ENCODE results near the gene DNAJC5. TPM values are rescaled to one million over a fixed set of nuclear protein-coding genes. Genes with fewer than 3 reads are reported as not detected.
"Not testable (repeated sequence)": the region's sequence is repeated elsewhere in the genome, so short reads cannot be mapped to it uniquely, and the experiment has no call there.

The DNAJC5 gene
- total RNA-seq, 2 experiments from 2014 or later, result 33.7 to 33.8 TPM

DNA sequence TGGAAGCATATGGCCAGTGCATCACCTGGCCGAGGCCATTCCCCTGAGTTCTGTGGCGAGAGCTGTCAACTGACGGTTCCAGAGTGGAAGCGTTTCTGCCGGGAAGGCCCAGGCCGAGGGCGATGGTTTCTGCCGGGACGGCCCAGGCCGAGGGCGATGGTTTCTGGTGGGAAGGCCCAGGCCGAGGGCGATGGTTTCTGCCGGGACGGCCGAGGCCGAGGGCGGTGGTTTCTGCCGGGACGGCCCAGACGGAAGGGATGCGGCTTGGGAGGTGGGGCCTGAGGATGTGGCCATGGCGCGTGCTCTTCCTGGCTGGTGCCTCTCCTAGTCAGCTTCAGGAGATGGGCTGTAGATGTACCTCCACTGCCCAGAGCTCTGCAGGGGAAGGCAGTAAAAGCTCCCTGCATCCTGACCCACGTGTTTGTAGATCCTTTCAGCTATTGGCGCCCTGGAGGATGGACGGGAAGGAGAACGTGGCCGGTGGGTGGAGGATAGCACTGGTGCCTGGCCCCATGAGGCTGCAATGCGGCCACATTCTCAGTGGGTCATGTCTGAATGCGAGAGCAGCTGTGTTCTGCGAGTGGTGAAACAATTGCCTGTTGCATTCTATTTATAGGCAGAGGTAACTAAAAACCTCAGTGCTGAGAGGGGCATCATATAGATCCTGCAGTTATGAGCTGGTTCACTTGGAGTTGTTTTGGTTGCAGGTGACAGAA, 17.0 kb upstream of the DNAJC5 start:
- Mint-ChIP-seq H3K36me3 (peaks cover 32% of the 10 kb centered on the region), H3K4me3 (no peak overlapping the region), H3K27me3 (no peaks in the 10 kb centered on the region), H3K27ac (no peak overlapping the region), H3K9me3 (no peaks in the 10 kb centered on the region), H3K4me1 (ENCODE audit: low read depth) (peaks cover 10% of the 10 kb centered on the region)
- ChIA-PET CTCF (interaction anchor here (1.1 kb wide), 1 partner anchor 161 kb away, joined by 3 read pairs; no protein-coding TSS in a partner anchor), POLR2A (no interaction called here)
- no peak for DNase-seq
- intact Hi-C loops (cut with micrococcal nuclease), result no loop called here

DNA sequence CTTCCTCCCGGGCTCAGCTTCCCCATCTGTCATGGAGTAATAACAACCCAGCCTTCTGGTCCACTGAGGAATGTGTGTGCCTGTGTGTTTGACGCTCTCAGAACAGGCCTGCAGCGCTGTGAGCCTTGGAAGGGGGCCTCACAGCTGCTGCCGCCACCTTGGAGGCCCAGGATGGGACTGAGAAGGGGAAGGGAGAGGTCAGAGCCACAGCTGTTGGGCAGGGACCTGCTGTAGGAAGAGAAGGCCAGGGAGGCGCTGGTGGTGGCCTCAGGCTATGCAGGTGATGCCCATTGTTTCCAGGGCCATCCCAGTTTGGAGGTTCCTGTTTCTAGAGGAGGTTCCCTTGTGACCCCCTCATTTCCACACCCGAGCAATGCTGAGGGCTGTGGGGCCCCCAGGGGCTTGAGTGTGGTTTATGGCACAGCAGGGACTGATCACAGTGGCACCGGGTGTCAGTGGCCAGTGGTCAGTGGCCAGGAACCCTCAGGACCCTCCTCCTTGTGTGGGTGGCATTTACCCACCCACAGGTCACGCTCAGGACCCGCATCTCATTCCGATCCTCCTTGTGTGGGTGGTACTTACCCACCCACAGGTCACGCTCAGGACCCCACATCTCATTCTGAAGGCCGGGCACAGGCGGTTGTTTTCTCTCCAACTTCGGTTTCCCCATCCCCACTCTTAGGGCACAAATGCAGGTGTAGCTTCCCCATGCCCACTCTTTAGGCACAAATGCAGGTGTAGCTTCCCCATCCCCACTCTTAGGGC, 15.8 kb upstream of the DNAJC5 start:
- H3K4me3 Mint-ChIP-seq, result no peak overlapping the region
- intact Hi-C loops (cut with micrococcal nuclease), result no loop called here
- DNase-seq, result no peak
- ChIA-PET CTCF (interaction anchor here (1.1 kb wide), 1 partner anchor 159 kb away, joined by 3 read pairs; no protein-coding TSS in a partner anchor), POLR2A (no interaction called here)
- H3K9me3 Mint-ChIP-seq, result no peaks in the 10 kb centered on the region
- peaks cover 24% of the 10 kb centered on the region for H3K36me3 Mint-ChIP-seq
- no peak overlapping the region for H3K27ac Mint-ChIP-seq
- no peaks in the 10 kb centered on the region for H3K27me3 Mint-ChIP-seq
- peaks cover 3% of the 10 kb centered on the region for H3K4me1 Mint-ChIP-seq (ENCODE audit: low read depth)

DNA sequence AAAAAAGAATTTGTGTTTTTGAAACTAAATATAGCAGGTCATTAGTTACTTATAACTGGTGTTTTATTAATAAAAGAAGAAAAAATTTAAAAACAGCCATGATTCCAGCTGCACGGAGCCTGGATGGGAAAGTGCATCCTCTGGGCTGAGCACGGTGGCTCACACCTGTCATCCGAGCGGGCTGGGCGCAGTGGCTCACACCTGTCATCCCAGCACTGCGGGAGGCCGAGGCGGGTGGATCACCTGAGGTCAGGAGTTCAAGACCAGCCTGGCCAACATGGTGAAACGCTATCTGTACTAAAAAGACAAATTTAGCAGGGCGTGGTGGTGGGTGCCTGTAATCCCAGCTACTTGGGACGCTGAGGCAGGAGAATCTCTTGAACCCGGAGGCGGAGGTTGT, 14.0 kb upstream of the DNAJC5 start:
- peaks cover 22% of the 10 kb centered on the region for H3K36me3 Mint-ChIP-seq
- intact Hi-C loops (cut with micrococcal nuclease); H3K9me3 Mint-ChIP-seq; H3K4me3 Mint-ChIP-seq; H3K27me3 Mint-ChIP-seq; DNase-seq; H3K27ac Mint-ChIP-seq; H3K4me1 Mint-ChIP-seq (ENCODE audit: low read depth): not testable (repeated sequence)
- ChIA-PET CTCF (interaction anchor here (0.7 kb wide), 1 partner anchor 85 kb away, joined by 4 read pairs; no protein-coding TSS in a partner anchor), POLR2A (interaction anchor here (1.0 kb wide), 1 partner anchor 11 kb away, joined by 4 read pairs; no protein-coding TSS in a partner anchor)

DNA sequence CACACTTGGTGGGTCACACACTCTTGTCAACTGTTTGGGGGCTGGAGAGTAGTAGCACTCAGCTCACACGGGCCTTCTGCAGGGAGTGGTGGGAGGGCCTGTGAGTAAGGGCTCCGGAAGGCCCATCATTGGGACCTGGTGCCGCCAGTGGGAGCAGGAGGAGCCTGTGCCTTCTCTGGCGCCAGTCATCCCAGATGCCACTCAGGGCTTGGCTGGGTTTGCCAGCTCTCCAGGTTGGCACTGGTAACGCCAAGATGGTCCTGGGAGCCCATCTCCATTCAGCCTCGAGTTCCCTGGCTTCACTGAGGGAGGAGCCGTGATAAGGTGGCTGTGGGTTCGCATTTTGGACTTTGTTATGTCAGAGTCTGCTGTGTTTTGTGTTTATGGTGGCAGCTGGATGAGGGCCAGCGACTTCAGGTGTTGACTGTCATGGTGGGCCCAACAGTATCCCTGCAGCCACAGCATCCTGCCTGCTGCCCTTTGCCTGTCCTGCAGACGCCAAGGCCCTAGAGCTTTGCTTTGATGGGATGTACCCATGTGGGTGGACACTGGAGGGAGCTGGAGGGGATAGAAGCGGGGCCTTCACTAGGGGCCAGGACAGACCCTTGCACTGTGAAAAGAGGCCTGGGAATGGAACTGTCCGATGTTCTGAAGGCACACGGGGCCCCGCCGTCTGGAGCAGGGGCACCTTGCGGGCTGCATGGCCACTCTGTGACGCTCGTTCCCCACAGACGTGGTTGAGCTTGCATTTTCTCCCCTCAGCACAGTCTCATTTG, 13.3 kb upstream of the DNAJC5 start:
- no peak for DNase-seq
- H3K27me3 Mint-ChIP-seq, result no peaks in the 10 kb centered on the region
- H3K27ac Mint-ChIP-seq, result no peak overlapping the region
- ChIA-PET POLR2A (interaction anchor here (1.0 kb wide), 1 partner anchor 10 kb away, joined by 4 read pairs; no protein-coding TSS in a partner anchor), CTCF (no interaction called here)
- H3K4me1 Mint-ChIP-seq (ENCODE audit: low read depth), result peaks cover 3% of the 10 kb centered on the region
- peaks cover 16% of the 10 kb centered on the region for H3K36me3 Mint-ChIP-seq
- intact Hi-C loops (cut with micrococcal nuclease), result no loop called here
- H3K4me3 Mint-ChIP-seq, result no peak overlapping the region
- no peaks in the 10 kb centered on the region for H3K9me3 Mint-ChIP-seq

DNA sequence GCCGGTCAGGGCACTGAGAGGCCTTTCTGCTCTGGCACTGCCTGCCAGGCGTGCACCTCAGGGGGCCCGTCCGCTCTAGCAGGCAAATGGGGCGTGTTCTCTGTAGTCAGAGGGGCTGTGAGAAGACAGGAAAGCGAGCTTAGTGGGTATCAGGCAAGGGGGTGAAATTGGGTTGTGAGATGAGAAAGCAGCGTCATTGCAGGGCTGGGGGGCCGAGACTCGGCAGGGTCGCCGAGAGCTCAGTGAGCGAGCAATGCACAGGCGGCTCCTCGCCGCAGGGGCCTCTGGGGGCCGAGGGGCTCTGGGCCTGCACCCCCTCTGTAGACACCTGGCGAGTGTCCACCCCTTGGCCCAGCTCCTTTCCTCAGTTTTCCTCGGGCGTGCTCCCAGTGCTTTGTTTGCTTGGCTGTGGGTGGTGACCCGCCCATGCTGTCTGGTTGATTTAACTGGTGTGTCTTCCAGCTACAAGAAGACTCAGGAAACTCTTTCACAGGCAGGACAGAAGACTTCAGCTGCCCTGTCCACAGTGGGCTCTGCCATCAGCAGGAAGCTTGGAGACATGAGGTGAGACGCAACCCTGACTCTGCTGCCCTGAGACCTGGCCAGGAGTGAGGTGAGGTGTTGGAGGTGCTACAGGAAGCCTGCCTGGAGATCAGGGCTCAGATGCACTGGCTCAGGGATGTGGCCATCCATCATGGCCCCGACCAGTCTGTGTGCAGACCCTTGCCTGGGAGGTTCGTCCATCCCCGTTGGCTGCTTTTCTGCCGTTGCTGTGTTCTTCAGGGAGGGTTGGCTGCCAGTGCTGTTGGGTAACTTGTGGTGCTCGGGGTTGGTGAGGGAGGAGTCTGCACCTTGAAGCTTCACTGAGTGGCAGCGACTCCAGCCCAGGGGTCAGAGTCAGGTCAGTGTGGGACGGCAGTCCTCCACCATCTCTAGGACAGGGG, 12.4 kb upstream of the DNAJC5 start:
- no peak overlapping the region for H3K4me3 Mint-ChIP-seq
- no peaks in the 10 kb centered on the region for H3K27me3 Mint-ChIP-seq
- H3K9me3 Mint-ChIP-seq, result no peaks in the 10 kb centered on the region
- POLR2A ChIA-PET, result interaction anchor here (0.9 kb wide), 1 partner anchor 9 kb away, joined by 3 read pairs; no protein-coding TSS in a partner anchor
- peaks cover 3% of the 10 kb centered on the region for H3K4me1 Mint-ChIP-seq (ENCODE audit: low read depth)
- CTCF ChIA-PET, result no interaction called here
- intact Hi-C loops (cut with micrococcal nuclease), result no loop called here
- peaks cover 19% of the 10 kb centered on the region for H3K36me3 Mint-ChIP-seq
- DNase-seq, result no peak
- H3K27ac Mint-ChIP-seq, result no peak overlapping the region

DNA sequence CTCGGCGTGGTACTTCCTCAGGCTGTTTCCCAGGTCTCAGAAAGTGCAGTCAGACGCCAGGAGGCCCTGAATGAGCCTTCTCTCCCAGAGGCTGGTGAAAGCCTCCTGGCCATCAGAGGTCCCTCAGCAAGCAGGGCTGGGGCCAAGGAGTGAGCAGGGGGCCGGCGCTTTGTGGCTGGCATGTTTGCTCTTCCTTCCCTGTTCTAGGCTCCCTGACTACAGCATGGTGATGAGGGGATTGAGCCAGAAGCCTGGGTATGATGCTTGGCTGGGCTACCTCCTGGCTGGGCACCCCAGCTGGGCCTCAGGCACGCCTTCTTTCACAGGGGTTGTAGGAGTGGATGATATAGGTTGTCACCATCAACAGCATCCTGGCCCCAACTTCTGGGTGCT, 11.7 kb upstream of the DNAJC5 start:
- Mint-ChIP-seq H3K27ac (no peak overlapping the region), H3K4me1 (ENCODE audit: low read depth) (peaks cover under 1% of the 10 kb centered on the region), H3K27me3 (no peaks in the 10 kb centered on the region), H3K36me3 (peaks cover 19% of the 10 kb centered on the region), H3K9me3 (no peaks in the 10 kb centered on the region), H3K4me3 (no peak overlapping the region)
- no peak for DNase-seq
- intact Hi-C loops (cut with micrococcal nuclease), result no loop called here
- ChIA-PET POLR2A (interaction anchor here (0.9 kb wide), 1 partner anchor 10 kb away, joined by 3 read pairs; no protein-coding TSS in a partner anchor), CTCF (no interaction called here)

DNA sequence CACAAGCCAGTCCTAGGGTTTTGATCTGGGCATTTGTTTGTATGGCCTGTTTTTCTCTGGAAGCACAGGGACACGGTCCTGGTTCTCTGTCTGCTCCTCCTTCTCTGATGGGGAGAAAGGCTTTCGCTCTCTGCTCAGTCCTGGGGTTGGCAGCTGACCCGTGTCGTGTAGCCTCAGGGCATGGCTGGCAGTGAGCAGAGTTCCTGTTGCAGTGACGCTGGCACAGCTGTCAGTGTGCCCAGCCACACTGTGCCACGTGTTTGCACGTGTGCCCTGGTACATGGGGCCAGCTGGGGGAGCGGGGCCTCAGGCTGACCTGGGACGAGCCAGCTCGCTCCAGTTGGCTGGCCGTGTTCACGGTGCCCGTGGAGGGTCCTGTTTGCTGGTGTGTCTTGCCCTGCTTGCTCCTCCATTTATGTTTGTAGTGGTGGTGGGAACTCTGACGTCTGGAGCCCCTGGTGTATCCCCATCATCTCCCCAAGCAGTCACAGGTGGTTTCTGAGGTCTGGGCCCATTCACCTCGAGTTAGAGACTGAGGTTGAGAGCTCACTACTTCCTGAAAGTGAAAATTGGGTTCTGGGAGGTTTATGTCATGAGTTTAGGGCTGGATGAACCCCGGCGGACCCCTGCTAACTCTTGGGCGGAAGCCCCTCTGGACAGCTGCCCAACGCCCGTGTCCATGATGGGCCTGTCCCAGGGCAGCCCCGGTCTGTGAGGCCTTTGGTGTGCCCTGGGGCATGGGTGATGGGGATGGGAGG, 10.2 kb upstream of the DNAJC5 start:
- CTCF ChIA-PET, result interaction anchor here (1.0 kb wide), 2 partner anchors 18 to 99 kb away, joined by 3 read pairs; no protein-coding TSS in a partner anchor

DNA sequence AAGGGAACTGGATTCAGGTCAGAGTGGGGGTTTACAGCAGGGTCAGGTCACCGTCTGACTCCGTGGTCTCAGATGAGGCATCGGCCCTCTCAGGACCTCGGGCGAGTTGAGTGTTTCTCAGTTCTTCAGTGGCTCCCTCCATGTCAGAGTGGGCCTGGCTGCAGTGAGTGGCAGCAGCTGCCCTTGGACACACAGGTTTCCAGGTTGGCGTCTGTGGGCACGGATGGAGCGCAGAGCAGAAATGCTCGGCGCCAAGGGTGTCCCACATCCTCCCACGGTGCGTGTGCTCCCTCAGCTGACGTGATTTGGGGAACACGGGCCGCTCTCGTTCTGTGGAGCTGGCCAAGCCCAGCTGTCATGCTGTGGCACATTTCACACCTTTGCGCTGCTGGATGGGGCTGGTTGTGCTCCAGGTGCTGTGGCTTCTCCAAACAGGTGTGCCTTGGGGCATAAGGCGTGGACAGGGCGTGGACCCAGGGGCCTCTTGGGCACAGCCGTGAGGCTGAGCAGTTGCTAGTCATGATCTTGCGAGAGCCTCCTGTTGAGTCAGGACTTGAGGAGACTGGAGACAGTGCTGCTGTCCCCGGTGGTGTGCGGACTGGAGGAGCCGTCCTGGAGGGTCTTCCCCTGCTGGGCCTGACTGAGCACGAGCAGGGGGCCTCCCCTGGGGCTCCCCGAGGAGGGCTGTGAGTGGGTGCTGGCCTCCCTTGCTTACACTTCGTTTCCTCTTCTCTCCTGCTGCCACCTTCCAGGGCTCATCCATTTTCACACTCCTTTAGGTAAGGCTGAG, 9.5 kb upstream of the DNAJC5 start:
- peaks cover 28% of the 10 kb centered on the region for H3K36me3 Mint-ChIP-seq

More for the DNA sequence above, 10.2 kb upstream of the DNAJC5 start:
- POLR2A ChIA-PET, result interaction anchor here (1.5 kb wide), 1 partner anchor 19 kb away, joined by 3 read pairs; the partner anchor contains the start of gene TPD52L2
- H3K4me1 Mint-ChIP-seq (ENCODE audit: low read depth), result no peaks in the 10 kb centered on the region
- H3K4me3 Mint-ChIP-seq, result no peak overlapping the region
- no peaks in the 10 kb centered on the region for H3K27me3 Mint-ChIP-seq
- peaks cover 26% of the 10 kb centered on the region for H3K36me3 Mint-ChIP-seq
- intact Hi-C loops (cut with micrococcal nuclease), result no loop called here
- no peaks in the 10 kb centered on the region for H3K9me3 Mint-ChIP-seq
- DNase-seq, result no peak
- H3K27ac Mint-ChIP-seq, result no peak overlapping the region

DNA sequence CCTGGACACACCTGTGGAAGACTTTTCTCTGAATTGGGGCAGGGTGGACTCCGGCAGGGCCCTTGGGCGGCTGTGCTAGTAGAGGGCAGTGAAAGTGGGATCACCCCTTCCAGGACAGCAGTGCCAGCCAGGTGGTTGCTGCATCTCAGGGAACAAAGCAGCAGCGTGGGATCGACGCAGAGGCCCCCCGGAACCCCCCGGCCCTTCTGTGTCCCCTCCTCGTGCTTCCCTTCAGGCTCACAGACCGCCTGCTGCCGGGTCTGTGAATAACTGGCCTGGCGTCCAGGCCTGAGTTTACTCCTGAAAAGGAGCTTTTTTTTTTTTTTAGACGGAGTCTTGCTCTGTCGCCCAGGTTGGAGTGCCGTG, 8.9 kb upstream of the DNAJC5 start:
- DNase-seq, result no peak
- H3K9me3 Mint-ChIP-seq, result no peaks in the 10 kb centered on the region
- CTCF ChIA-PET, result interaction anchor here (1.0 kb wide), 1 partner anchor 10 kb away, joined by 3 read pairs; no protein-coding TSS in a partner anchor
- peaks cover 28% of the 10 kb centered on the region for H3K36me3 Mint-ChIP-seq
- H3K27ac Mint-ChIP-seq, result no peak overlapping the region
- intact Hi-C loops (cut with micrococcal nuclease), result no loop called here
- no peaks in the 10 kb centered on the region for H3K4me1 Mint-ChIP-seq (ENCODE audit: low read depth)
- POLR2A ChIA-PET, result no interaction called here
- H3K27me3 Mint-ChIP-seq, result no peaks in the 10 kb centered on the region
- no peak overlapping the region for H3K4me3 Mint-ChIP-seq

More for the DNA sequence above, 9.5 kb upstream of the DNAJC5 start:
- H3K27ac Mint-ChIP-seq, result no peak overlapping the region
- intact Hi-C loops (cut with micrococcal nuclease), result no loop called here
- H3K4me1 Mint-ChIP-seq (ENCODE audit: low read depth), result no peaks in the 10 kb centered on the region
- no peaks in the 10 kb centered on the region for H3K27me3 Mint-ChIP-seq
- POLR2A ChIA-PET, result interaction anchor here (1.5 kb wide), 1 partner anchor 20 kb away, joined by 3 read pairs; the partner anchor contains the start of gene TPD52L2
- no peak for DNase-seq
- no peaks in the 10 kb centered on the region for H3K9me3 Mint-ChIP-seq
- CTCF ChIA-PET, result interaction anchor here (1.0 kb wide), 1 partner anchor 99 kb away, joined by 3 read pairs; no protein-coding TSS in a partner anchor
- no peak overlapping the region for H3K4me3 Mint-ChIP-seq

DNA sequence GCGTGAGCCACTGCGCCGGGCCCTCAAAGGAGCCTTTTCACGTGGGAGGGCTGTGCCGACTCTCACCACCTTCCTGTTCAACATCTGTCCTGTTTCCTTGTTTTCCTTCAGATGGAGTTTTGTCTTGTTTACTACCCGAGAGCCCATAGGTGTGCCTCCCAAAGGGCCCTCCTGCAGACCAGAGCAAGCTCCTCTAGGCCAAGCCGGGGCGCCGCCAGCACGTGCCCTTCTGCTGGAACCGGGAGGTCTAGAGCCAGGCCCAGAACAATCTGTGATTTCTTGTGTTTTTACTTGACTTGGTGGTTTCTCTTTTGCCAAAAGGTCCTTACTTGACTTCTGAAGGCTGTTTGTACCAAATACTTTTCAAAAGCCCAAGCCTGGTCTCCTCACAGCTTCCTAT, 8.0 kb upstream of the DNAJC5 start:
- ChIA-PET POLR2A (no interaction called here), CTCF (interaction anchor here (1.0 kb wide), 1 partner anchor 11 kb away, joined by 3 read pairs; no protein-coding TSS in a partner anchor)
- H3K27me3 Mint-ChIP-seq, result no peaks in the 10 kb centered on the region
- H3K27ac Mint-ChIP-seq, result no peak overlapping the region
- H3K4me1 Mint-ChIP-seq (ENCODE audit: low read depth), result no peaks in the 10 kb centered on the region
- intact Hi-C loops (cut with micrococcal nuclease), result no loop called here
- H3K36me3 Mint-ChIP-seq, result peaks cover 30% of the 10 kb centered on the region
- DNase-seq, result no peak
- no peaks in the 10 kb centered on the region for H3K9me3 Mint-ChIP-seq
- H3K4me3 Mint-ChIP-seq, result no peak overlapping the region
